GM10266 (cell line): ENCODE data around the gene USP33.

Source experiments
- DNase-seq: peaks from one replicate; pipeline ENCODE4 v3.0.0; 2012; ENCODE audit errors: extremely low spot score
- TF ChIP-seq, protein P1 (sequence below): IDR thresholded peaks from 2 replicates; pipeline ENCODE4 v1.5.1; 2012; ENCODE audit warnings: mild to moderate bottlenecking, low read depth; ENCODE audit not compliant: control insufficient read depth, insufficient read depth; ENCODE audit errors: missing control alignments

The USP33 gene

GRCh38 chr1:77783141-77783540 lies 23.5 kb upstream of the USP33 start:
- DNase-seq: no peak
- TF ChIP-seq, protein P1, sequence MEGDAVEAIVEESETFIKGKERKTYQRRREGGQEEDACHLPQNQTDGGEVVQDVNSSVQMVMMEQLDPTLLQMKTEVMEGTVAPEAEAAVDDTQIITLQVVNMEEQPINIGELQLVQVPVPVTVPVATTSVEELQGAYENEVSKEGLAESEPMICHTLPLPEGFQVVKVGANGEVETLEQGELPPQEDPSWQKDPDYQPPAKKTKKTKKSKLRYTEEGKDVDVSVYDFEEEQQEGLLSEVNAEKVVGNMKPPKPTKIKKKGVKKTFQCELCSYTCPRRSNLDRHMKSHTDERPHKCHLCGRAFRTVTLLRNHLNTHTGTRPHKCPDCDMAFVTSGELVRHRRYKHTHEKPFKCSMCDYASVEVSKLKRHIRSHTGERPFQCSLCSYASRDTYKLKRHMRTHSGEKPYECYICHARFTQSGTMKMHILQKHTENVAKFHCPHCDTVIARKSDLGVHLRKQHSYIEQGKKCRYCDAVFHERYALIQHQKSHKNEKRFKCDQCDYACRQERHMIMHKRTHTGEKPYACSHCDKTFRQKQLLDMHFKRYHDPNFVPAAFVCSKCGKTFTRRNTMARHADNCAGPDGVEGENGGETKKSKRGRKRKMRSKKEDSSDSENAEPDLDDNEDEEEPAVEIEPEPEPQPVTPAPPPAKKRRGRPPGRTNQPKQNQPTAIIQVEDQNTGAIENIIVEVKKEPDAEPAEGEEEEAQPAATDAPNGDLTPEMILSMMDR: no peak

GRCh38 chr1:77781683-77782082 lies 22.0 kb upstream of the USP33 start:
- TF ChIP-seq, protein P1: no peak
- no peak for DNase-seq

DNA sequence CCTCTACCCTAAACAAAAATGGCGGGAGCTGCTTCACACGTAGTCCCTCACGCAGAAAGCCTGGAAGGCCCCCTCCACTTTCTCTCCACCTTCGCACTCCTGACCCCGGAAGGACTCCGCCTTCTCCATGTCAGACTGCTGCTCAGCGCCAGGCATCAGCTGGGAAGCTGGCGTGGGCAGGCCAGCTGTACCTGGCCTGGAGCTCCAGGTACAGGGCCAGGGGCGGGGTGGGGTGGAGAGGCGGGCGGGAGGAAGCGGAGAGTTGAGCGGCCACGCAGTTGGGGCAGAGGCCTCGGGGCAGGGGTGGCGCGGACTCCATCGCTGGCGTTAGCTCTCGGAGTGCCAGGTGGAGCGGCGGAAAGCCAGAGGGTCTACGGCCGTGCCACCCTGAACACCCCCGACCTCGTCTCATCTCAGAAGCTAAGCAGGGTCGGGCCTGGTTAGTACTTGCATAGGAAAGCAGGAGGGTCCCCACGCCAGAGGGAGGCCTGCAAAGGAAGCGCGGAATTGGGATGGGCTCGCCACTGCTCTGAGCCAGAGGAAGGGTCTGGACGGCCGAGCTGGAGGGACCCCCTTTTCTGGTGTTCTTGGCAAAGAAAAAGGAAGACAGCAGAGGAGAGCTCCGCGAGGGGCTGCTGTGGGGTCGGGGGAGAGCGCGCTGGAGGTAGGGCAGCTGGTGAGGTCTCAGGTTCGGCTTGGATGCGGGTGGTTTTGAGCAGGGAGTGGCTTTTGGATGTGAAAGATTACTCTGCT lies 20.1 kb upstream of the USP33 start, which contains the start of gene MIGA1:
TSS of gene MIGA1 (plus strand) at position 121 of the 753 bp plus-strand sequence. CDS start 3,604 bp downstream, outside the sequence.
- peak; percentile 79 for DNase-seq
- TF ChIP-seq, protein P1: no peak

DNA sequence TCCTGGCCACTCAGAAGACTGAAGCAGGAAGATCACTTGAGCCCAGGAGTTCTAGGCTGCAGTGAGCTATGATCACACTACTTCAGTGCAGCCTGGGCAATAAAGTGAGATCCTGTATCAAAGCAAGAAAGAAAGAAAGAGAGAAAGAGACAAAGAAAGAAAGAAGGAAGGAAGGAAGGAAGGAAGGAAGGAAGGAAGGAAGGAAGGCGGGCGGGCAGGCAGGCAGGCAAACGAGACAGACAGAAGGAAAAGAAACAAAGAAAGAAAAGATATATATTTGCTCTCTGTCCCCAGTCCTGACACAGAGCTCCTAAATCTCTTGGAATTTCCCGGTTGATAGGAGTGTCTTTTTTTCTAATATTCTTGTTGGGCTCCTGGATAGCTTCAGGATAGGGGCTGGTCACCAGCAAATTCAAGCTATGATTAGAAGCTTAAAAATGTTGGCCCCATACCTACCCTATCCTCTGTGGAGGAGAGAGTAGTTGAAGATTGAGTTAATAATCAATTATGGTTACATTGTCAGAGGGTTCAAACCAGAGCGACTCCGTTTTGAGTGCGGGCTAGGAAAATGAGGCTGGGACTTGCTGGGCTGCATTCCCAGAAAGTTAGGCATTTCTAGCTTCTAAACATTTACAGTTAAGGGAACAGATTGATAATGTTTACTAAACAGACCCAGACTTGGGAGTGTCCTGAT lies 16.5 kb upstream of the USP33 start:
- TF ChIP-seq, protein P1: no peak
- DNase-seq: no peak

DNA sequence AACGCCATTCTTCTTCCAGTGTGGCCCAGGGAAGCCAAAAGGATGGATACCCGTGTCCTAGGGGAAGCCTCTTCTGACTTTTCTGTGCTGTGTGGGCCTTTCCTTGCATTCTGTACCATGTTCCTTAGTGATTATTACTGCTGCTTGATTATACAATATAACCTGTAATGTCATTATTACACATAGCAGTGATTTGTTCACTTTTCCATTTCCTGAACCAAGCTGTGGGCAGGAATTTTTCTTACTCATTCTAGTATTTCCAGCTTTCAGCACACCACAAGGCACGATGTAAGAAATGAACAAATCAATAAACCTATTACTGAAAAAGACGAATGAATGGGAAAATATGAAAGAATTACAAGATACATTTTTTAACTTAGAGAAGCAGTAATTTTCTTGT lies 8.4 kb upstream of the USP33 start:
- TF ChIP-seq, protein P1: no peak
- no peak for DNase-seq

- TF ChIP-seq, protein P1: no peak
- no peak for DNase-seq
These were observed 2.4 kb upstream of the USP33 start for GRCh38 chr1:77762072-77762476.

- DNase-seq: no peak
- TF ChIP-seq, protein P1: no peak
These were observed 2.0 kb downstream of the USP33 start for GRCh38 chr1:77757603-77758002.
